ENCODE measurements around the gene RNF212B. TPM values are rescaled to one million over a fixed set of nuclear protein-coding genes. Genes with fewer than 3 reads are reported as not detected.

Gene RNF212B
- total RNA-seq, 1 experiment from 2014 or later, result not detected

DNA sequence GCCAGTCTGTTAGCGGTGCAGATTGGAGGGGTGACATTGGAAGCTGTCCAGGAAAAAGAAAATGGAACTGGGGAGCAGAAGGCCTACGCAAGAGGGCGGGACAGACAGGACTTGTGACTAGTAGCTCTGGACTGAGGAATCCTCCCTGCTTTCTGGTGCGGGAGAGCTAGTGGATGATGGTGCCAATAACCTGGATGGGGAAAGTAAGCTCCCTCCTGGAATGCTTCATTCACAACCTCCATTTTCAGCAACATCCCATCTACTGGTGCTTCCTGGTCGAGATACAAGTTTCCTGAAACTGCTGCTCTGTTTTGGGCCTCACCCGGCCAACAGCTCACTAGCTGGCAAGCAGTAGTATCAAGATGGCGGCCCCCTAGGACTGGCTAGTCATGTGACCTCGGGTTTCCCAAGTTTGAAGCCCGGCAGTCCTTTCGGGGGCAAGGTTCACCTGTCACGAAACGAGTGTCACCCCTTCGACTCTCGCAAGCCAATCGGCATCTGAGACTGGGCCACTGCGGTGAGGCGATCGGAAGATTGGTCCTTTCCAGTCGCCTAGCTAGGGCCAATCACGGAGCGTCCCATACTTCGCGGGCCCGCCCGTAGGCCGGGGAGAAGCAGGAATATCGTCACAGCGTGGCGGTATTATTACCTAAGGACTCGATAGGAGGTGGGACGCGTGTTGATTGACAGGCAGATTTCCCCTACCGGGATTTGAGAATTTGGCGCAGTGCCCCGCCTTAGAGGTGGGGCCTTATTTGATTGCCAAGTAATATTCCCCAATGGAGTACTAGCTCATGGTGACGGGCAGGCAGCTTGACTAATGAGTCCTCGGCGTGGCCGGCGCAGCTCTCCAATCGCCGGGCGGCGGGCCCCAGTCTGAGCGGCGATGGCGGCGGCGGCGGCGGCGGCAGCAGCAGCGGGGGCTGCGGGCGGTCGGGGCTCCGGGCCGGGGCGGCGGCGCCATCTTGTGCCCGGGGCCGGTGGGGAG, 83.1 kb downstream of the RNF212B start, which contains the start of gene PABPN1:
Gene PABPN1 (plus strand): TSS at position 874 of the 988 bp plus-strand sequence. CDS start 13 bp downstream, at position 887.
- Mint-ChIP-seq H3K27me3 (ENCODE audit: insufficient read depth, unreplicated experiment) (no peaks in the 10 kb centered on the region), H3K27ac (ENCODE audit: unreplicated experiment) (peak within 1 kb of the TSS; percentile 96), H3K9me3 (ENCODE audit: unreplicated experiment) (no peaks in the 10 kb centered on the region), H3K36me3 (ENCODE audit: insufficient read depth, unreplicated experiment) (peaks cover 70% of the 10 kb centered on the region), H3K4me1 (ENCODE audit: low read depth, unreplicated experiment) (peaks cover 17% of the 10 kb centered on the region), H3K4me3 (ENCODE audit: unreplicated experiment) (peak within 1 kb of the TSS; percentile 96)
- intact Hi-C loops (cut with micrococcal nuclease; ENCODE audit: unreplicated experiment), result loop anchor here (1.0 to 5.0 kb wide), 5 partner anchors 15 to 714 kb away; partner anchors contain the start of genes BCL2L2, HOMEZ and NGDN
- no TSS peak for BruUV-seq (replicated peaks)
- Histone ChIP-seq H3K9me3 (no peaks in the 10 kb centered on the region), H3K36me3 (ENCODE audit: control insufficient read depth, insufficient read depth, low read length) (peaks cover 2% of the 10 kb centered on the region), H3K4me1 (peaks cover 10% of the 10 kb centered on the region), H3K27me3 (replicated peaks; ENCODE audit: control insufficient read depth, insufficient read depth, low read length) (no peaks in the 10 kb centered on the region), H3K4me3 (ENCODE audit: low read depth, low read length) (peak within 1 kb of the TSS; percentile 94)
- TF ChIP-seq, protein P1, sequence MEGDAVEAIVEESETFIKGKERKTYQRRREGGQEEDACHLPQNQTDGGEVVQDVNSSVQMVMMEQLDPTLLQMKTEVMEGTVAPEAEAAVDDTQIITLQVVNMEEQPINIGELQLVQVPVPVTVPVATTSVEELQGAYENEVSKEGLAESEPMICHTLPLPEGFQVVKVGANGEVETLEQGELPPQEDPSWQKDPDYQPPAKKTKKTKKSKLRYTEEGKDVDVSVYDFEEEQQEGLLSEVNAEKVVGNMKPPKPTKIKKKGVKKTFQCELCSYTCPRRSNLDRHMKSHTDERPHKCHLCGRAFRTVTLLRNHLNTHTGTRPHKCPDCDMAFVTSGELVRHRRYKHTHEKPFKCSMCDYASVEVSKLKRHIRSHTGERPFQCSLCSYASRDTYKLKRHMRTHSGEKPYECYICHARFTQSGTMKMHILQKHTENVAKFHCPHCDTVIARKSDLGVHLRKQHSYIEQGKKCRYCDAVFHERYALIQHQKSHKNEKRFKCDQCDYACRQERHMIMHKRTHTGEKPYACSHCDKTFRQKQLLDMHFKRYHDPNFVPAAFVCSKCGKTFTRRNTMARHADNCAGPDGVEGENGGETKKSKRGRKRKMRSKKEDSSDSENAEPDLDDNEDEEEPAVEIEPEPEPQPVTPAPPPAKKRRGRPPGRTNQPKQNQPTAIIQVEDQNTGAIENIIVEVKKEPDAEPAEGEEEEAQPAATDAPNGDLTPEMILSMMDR (IDR thresholded peaks at IDR 0.05; ENCODE audit: insufficient read depth in 1 of 2, low read depth in 1 of 2, low read length in 1 of 2, severe bottlenecking in 1 of 2, unreplicated experiment in 1 of 2), result no peak
- POLR2A ChIA-PET, result interaction anchor here (0.5 to 3.1 kb wide), 20 partner anchors 8 to 1715 kb away, joined by 3 to 51 read pairs (median 4); partner anchors contain the start of genes ACIN1, BCL2L2, C14orf119 and HOMEZ
- CTCF ChIA-PET, result interaction anchor here (0.5 to 2.8 kb wide), 15 partner anchors 8 to 1764 kb away, joined by 3 to 15 read pairs (median 5); partner anchors contain the start of genes ACIN1, BCL2L2, C14orf119 and HOMEZ
- DNase-seq, result peak; percentile 98 to 99

DNA sequence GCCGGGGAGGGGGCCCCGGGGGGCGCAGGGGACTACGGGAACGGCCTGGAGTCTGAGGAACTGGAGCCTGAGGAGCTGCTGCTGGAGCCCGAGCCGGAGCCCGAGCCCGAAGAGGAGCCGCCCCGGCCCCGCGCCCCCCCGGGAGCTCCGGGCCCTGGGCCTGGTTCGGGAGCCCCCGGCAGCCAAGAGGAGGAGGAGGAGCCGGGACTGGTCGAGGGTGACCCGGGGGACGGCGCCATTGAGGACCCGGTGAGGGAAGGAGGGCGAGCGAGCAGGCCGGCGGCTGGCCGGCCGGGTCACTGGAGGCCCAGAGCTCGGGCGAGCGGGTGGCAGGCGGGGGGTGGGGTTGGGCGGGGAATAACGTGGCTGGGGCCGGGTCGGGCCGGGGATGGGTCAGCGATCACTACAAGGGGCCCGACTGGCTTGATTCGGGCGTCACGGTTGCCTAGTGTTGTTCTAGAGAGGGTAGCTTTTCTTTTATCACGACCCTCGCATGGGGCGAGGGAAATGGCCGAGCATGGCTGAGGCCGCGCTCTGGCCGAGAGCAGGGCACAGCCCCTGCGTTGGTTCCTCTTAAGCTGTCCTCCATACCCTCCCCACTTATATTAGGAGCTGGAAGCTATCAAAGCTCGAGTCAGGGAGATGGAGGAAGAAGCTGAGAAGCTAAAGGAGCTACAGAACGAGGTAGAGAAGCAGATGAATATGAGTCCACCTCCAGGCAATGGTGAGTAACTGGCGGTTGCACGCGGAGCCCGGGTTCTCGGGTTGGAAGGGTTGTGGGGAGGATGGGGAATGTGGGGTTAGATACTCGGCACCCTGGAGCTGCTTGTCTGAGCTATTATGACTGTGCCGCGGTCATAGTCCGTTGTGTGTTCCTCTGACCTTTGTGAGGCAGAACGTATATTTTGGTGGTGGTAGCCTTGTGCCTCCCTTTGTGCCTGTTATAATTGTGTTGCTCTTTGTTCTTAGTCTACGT, 84.1 kb downstream of the RNF212B start:
- Mint-ChIP-seq H3K36me3 (ENCODE audit: insufficient read depth, unreplicated experiment) (peaks cover 75% of the 10 kb centered on the region), H3K9me3 (ENCODE audit: unreplicated experiment) (no peaks in the 10 kb centered on the region), H3K27me3 (ENCODE audit: insufficient read depth, unreplicated experiment) (no peaks in the 10 kb centered on the region), H3K27ac (ENCODE audit: unreplicated experiment) (peak overlapping the region; percentile 96), H3K4me1 (ENCODE audit: low read depth, unreplicated experiment) (peaks cover 17% of the 10 kb centered on the region), H3K4me3 (ENCODE audit: unreplicated experiment) (peak overlapping the region; percentile 96)
- intact Hi-C loops (cut with micrococcal nuclease; ENCODE audit: unreplicated experiment), result loop anchor here (1.0 to 5.0 kb wide), 5 partner anchors 16 to 715 kb away; partner anchors contain the start of genes BCL2L2, HOMEZ and NGDN
- DNase-seq, result peak in 1 of 2 experiments; percentile 59
- H3K27me3 ChIP-seq (replicated peaks; ENCODE audit: control insufficient read depth, insufficient read depth, low read length), result no peaks in the 10 kb centered on the region
- peaks cover 10% of the 10 kb centered on the region for H3K4me1 ChIP-seq
- peak overlapping the region; percentile 94 for H3K4me3 ChIP-seq (ENCODE audit: low read depth, low read length)
- no TSS peak for BruUV-seq (replicated peaks)
- H3K9me3 ChIP-seq, result no peaks in the 10 kb centered on the region
- TF ChIP-seq, protein P1 (IDR thresholded peaks at IDR 0.05; ENCODE audit: insufficient read depth in 1 of 2, low read depth in 1 of 2, low read length in 1 of 2, severe bottlenecking in 1 of 2, unreplicated experiment in 1 of 2), result no peak
- peaks cover 2% of the 10 kb centered on the region for H3K36me3 ChIP-seq (ENCODE audit: control insufficient read depth, insufficient read depth, low read length)
- CTCF ChIA-PET, result interaction anchor here (0.7 to 2.8 kb wide), 12 partner anchors 7 to 253 kb away, joined by 3 to 15 read pairs (median 5); partner anchors contain the start of genes ACIN1, BCL2L2, C14orf119 and HOMEZ
- POLR2A ChIA-PET, result interaction anchor here (0.6 to 3.1 kb wide), 16 partner anchors 9 to 841 kb away, joined by 3 to 51 read pairs (median 4); partner anchors contain the start of genes ACIN1, BCL2L2, C14orf119 and HOMEZ

Other genes with a start within 250 kb of the RNF212B start
- 7.2 and 7.8 TPM in 2 replicates for gene C14orf93, start 227.8 kb upstream of the RNF212B start, total RNA-seq (2022)
- gene PSMB5, start 203.0 kb upstream of the RNF212B start, total RNA-seq (2022), result 172 and 189 TPM in 2 replicates
- not detected in 2 replicates for gene PSMB11, start 195.7 kb upstream of the RNF212B start, total RNA-seq (2022)
- 7.9 TPM in 2 replicates for gene CDH24, start 180.4 kb upstream of the RNF212B start, total RNA-seq (2022)
- gene ACIN1, start 142.8 kb upstream of the RNF212B start, total RNA-seq (2022), result 193 and 201 TPM in 2 replicates
- gene C14orf119, start 142.4 kb upstream of the RNF212B start, total RNA-seq (2022), result 46.3 and 52.0 TPM in 2 replicates
- not detected in 2 replicates for gene CIROP, start 132.9 kb upstream of the RNF212B start, total RNA-seq (2022)
- gene CEBPE, start 118.7 kb upstream of the RNF212B start, total RNA-seq (2022), result not detected in 2 replicates
- 26.9 and 28.9 TPM in 2 replicates for gene SLC7A8, start 54.3 kb upstream of the RNF212B start, total RNA-seq (2022)
- gene HOMEZ, start 48.2 kb downstream of the RNF212B start, total RNA-seq (2022), result 7.4 and 7.6 TPM in 2 replicates
- gene PPP1R3E, start 64.9 kb downstream of the RNF212B start, total RNA-seq (2022), result 5.9 and 8.6 TPM in 2 replicates
- gene BCL2L2, start 68.9 kb downstream of the RNF212B start, total RNA-seq (2022), result 19.1 and 20.8 TPM in 2 replicates
- gene PABPN1, start 83.5 kb downstream of the RNF212B start, total RNA-seq (2022), result 196 and 202 TPM in 2 replicates
- gene SLC22A17, start 115.0 kb downstream of the RNF212B start, total RNA-seq (2022), result 3.1 and 3.7 TPM in 2 replicates
- gene EFS, start 127.2 kb downstream of the RNF212B start, total RNA-seq (2022), result 0.14 and 0.16 TPM in 2 replicates
- gene IL25, start 134.9 kb downstream of the RNF212B start, total RNA-seq (2022), result not detected in 2 replicates
- not detected in 2 replicates for gene CMTM5, start 139.1 kb downstream of the RNF212B start, total RNA-seq (2022)
- gene MYH6, start 170.3 kb downstream of the RNF212B start, total RNA-seq (2022), result not detected in 2 replicates
- 0.07 TPM in 1 of 2 replicates, not detected in the other for gene MYH7, start 197.7 kb downstream of the RNF212B start, total RNA-seq (2022)
- gene NGDN, start 231.8 kb downstream of the RNF212B start, total RNA-seq (2022), result 54.5 and 55.0 TPM in 2 replicates

Data from Caco-2 (cell line).